Measurements from ENCODE around the gene H2BK1. TPM values are rescaled to one million over a fixed set of nuclear protein-coding genes. Genes with fewer than 3 reads are reported as not detected.

Gene H2BK1
- total RNA-seq, 1 donor from 2014 or later = not detected

- DNase-seq = no peak
Observed at GRCh38 chr7:151201751-151202150, 8.5 kb downstream of the H2BK1 start.

GRCh38 chr7:151201344-151201743, 8.9 kb downstream of the H2BK1 start:
- no peak for DNase-seq

- DNase-seq = no peak
Observed at GRCh38 chr7:151198945-151199848, 11.1 kb downstream of the H2BK1 start.

- DNase-seq = no peak
Observed at GRCh38 chr7:151197932-151198331, 12.4 kb downstream of the H2BK1 start.

- no peak for DNase-seq
Observed at GRCh38 chr7:151195616-151196450, 14.5 kb downstream of the H2BK1 start.

GRCh38 chr7:151194188-151194587, 16.1 kb downstream of the H2BK1 start:
- DNase-seq = no peak

- DNase-seq = no peak
Observed at GRCh38 chr7:151193203-151193978, 16.9 kb downstream of the H2BK1 start.

- no peak for DNase-seq
Observed at GRCh38 chr7:151192002-151192539, 18.2 kb downstream of the H2BK1 start.

- no peak for DNase-seq
Observed at GRCh38 chr7:151191544-151191943, 18.7 kb downstream of the H2BK1 start.

- no peak for DNase-seq
Observed at GRCh38 chr7:151189038-151189437, 21.2 kb downstream of the H2BK1 start.

- no peak for DNase-seq
Observed at GRCh38 chr7:151188252-151188542, 22.1 kb downstream of the H2BK1 start.

GRCh38 chr7:151187409-151188251, 22.7 kb downstream of the H2BK1 start:
- no peak for DNase-seq

- DNase-seq = no peak
Observed at GRCh38 chr7:151186640-151187408, 23.5 kb downstream of the H2BK1 start, which contains the start of gene ASB10. Gene ASB10, minus strand, starts transcription at chr7:151187250. Its CDS starts 120 bp downstream, at chr7:151187130.

- no peak for DNase-seq
Observed at GRCh38 chr7:151185762-151186639, 24.3 kb downstream of the H2BK1 start.

GRCh38 chr7:151181011-151181431, 29.3 kb downstream of the H2BK1 start:
- DNase-seq = no peak

GRCh38 chr7:151179946-151180345, 30.3 kb downstream of the H2BK1 start:
- DNase-seq = no peak

GRCh38 chr7:151179287-151179860, 30.9 kb downstream of the H2BK1 start:
- DNase-seq = no peak

- DNase-seq = no peak
Observed at GRCh38 chr7:151178831-151179230, 31.5 kb downstream of the H2BK1 start.

GRCh38 chr7:151178236-151178635, 32.1 kb downstream of the H2BK1 start:
- DNase-seq = no peak

Measured in dermis blood vessel endothelial cell (primary cell).